Measurements from ENCODE around the gene SNX9.

SNX9 gene

GRCh38 chr6:157811476-157812173, 11.4 kb upstream of the SNX9 start:
- DNase-seq (ENCODE audit: extremely low read depth, low read depth) = no peak
- no peak for TF ChIP-seq CTCF (IDR thresholded peaks at IDR 0.05; ENCODE audit: low read depth, low read length)

GRCh38 chr6:157812425-157813171, 10.4 kb upstream of the SNX9 start:
- no peak for TF ChIP-seq CTCF (IDR thresholded peaks at IDR 0.05; ENCODE audit: low read depth, low read length)
- DNase-seq (ENCODE audit: extremely low read depth, low read depth) = no peak

- no peak for TF ChIP-seq CTCF (IDR thresholded peaks at IDR 0.05; ENCODE audit: low read depth, low read length)
- DNase-seq (ENCODE audit: extremely low read depth, low read depth) = no peak
Measured at GRCh38 chr6:157813191-157813590, 9.9 kb upstream of the SNX9 start.

DNA sequence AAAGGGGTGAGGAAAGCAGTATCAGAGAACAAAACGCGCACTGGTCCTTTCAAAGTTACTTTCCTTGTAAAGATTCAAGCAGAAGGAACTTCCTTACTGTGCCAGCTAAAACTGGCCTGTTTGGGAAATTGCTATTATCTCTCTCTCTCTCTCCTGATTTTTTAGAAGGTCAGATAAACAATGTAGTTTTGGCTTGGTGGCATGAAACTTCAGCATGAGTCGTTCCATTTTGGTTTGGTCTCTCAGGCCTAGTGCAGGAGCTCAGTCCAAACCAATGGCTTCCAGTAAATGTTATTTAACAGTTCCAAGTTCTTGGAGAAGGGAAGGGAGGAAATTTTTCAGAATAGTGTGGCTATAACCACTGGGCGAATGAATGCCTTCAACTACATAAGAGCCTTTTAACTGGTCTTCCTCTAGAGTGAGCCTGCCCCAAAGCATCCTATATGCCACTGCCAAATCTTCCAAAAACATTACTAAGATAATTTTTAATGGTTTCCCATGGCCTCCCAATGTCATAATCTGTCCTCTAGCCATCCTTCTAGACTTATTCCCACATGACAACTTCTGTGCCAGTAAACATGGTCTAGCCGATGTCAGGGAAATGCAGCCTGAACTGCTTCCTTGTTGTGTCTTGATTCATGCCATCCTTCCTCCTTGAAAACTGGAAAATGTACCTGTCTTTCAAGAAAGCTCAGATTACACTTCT, 9.1 kb upstream of the SNX9 start:
- DNase-seq (ENCODE audit: extremely low read depth, low read depth) = peak; percentile 81

DNA sequence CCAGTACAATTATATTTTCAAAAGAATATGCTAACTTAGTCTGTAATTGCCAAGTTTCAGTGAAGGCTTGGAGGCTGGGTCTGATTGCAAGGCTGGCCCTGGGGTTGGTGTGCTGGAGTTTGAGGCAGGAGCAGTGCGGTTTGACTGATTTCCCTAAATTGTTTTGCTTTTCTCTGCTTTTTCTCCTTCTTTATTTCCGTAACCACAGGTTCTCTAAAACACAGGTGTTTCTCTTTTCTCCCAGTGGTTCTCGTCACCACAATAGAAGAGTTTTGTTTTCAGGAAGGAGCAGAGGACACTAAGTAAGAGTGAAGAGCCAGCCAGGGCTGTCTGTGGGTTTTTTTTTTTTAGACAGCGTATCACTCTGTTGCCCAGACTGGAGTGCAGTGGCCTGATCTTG, 8.2 kb upstream of the SNX9 start:
- TF ChIP-seq CTCF (IDR thresholded peaks at IDR 0.05; ENCODE audit: low read depth, low read length) = no peak
- no peak for DNase-seq (ENCODE audit: extremely low read depth, low read depth)

More for the DNA sequence above, 9.1 kb upstream of the SNX9 start:
- TF ChIP-seq CTCF (IDR thresholded peaks at IDR 0.05; ENCODE audit: low read depth, low read length) = no peak

- no peak for TF ChIP-seq CTCF (IDR thresholded peaks at IDR 0.05; ENCODE audit: low read depth, low read length)
- no peak for DNase-seq (ENCODE audit: extremely low read depth, low read depth)
Measured at GRCh38 chr6:157821342-157822033, 1.6 kb upstream of the SNX9 start.

All from AG09319 (cell line).